NB4 (cell line): Measurements from ENCODE around the gene GNAI1.

ENCODE experiments used
- DNase-seq: peaks from one replicate; pipeline ENCODE4 v3.0.0; 2010; ENCODE audit warnings: low read depth
- H3K4me3 ChIP-seq: one replicate; pipeline ENCODE4 v1.5.1; 2011; ENCODE audit warnings: mild to moderate bottlenecking, low read depth, low read length, moderate library complexity
- CTCF ChIP-seq: IDR thresholded peaks from one replicate; pipeline ENCODE4 v1.5.1; 2012; ENCODE audit warnings: low read depth, low read length
- MAX ChIP-seq: IDR thresholded peaks from 2 replicates; pipeline ENCODE4 v1.6.1; 2011; ENCODE audit warnings: low read depth, low read length
- MYC ChIP-seq: IDR thresholded peaks from 2 replicates; pipeline ENCODE4 v1.6.1; 2011; ENCODE audit warnings: low read depth, low read length
- POLR2A ChIP-seq: IDR thresholded peaks from 2 replicates; pipeline ENCODE4 v1.6.1; 2011; ENCODE audit warnings: mild to moderate bottlenecking; ENCODE audit not compliant: insufficient read length; ENCODE audit errors: extremely low read depth

GNAI1 gene

DNA sequence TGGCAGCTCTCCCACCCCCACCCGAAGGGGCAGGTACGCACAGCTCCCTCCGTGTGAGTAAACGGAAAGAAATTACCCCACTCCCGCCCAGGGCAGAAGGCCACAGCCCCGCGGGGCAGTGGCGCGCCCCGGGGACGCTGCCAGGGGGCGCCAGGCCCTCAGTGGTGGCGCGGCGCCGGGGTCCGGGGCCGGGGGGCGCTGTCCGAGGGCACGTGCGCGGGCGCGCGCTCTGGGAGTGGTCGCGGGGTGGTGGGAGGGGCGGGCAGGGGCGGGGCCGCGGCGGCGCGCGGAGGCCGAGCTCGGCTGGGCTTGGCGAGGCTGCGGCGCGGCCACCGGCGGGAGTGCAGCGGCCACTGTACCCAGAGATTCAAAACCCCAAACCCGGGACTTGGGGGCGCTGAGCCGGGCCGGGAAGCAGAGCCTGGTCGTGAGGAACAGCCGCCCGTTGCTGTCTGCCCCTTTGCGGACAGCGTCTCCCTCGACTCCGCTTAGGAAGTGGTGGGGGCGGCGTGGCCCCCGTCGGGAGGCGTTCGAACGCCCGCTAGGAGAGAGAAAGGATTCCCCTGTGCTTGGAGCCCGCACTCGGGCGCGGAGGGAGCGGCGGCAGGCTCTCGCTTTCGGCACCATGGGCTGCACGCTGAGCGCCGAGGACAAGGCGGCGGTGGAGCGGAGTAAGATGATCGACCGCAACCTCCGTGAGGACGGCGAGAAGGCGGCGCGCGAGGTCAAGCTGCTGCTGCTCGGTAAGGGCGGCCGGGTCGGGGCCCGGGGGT is at the start of gene GNAI1:
TSS of gene GNAI1 (plus strand) at position 296 of the 773 bp plus-strand sequence. CDS start at position 626, 330 bp downstream.
- TF ChIP-seq MYC (no peak), MAX (no peak), CTCF (no peak), POLR2A (no peak)
- peak; percentile 50 for DNase-seq

GRCh38 chr7:80087051-80087770 is 47.4 kb upstream of the GNAI1 start:
- no peak overlapping the region for H3K4me3 ChIP-seq
- no peak for DNase-seq
- TF ChIP-seq CTCF (no peak), MAX (no peak), POLR2A (no peak), MYC (no peak)

More for the DNA sequence above, at the start of gene GNAI1:
- H3K4me3 ChIP-seq, result no peak within 1 kb of the TSS

DNA sequence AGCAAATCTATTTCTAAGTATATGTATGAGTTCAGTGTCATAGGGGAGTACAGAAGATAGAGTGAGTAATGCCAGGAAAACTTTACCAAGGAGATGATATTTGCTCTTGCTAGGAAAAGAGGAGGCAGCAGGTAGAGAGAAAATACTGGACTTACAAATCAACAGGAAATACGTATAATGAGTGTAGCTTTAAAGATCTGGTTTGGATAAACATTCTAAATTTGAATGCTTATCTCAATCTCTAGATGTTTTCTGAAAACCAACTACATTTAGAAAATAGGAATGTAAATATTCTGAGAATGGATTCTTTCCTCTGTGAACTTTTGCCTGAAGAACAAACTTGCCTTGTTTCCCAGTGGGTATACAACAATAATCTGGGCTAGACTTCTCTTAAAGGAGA is 46.9 kb upstream of the GNAI1 start:
- TF ChIP-seq MAX, result no peak
- no peak for TF ChIP-seq POLR2A
- TF ChIP-seq MYC, result no peak
- no peak for TF ChIP-seq CTCF
- no peak overlapping the region for H3K4me3 ChIP-seq
- no peak for DNase-seq

DNA sequence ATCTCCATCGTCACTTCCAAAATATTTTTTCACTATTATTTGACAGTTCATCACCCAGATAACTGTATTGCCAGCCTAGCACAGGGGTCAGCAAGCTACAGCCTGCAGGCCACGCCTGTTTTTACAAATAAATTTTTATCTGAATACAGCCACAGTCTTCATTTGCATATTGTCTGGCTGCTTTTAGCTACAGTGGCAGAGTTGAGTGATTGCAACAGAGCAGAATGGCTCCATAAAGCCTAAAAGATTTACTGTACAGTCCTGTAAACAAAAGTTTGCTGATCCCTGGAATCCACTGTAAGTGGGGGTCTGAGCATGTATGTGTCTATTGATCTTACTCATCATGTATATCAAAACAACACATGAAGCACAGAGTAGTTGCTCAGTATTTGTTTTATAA is 45.9 kb upstream of the GNAI1 start:
- H3K4me3 ChIP-seq, result no peak overlapping the region
- TF ChIP-seq POLR2A, result no peak

DNA sequence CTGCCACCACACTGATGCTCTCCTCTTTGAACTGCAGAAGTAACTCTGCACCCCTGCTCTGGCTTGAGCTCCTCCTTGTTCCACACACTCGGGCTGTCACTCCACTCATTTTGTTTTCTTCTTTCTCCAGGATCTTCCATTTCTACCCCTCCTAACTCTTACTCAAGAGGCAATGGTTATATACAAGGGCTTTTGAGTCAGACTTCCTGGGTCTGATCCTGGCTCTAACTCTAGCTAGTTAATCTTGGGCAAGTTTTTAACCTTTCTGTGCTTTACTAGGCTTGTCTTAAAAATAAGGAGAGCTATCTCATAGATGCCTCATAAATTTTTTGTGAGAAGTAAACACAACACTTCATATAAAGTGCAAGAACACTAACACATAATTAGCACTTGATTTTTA is 45.3 kb upstream of the GNAI1 start:
- no peak for TF ChIP-seq CTCF
- no peak for DNase-seq
- no peak overlapping the region for H3K4me3 ChIP-seq

More for the DNA sequence above, 45.9 kb upstream of the GNAI1 start:
- no peak for DNase-seq

GRCh38 chr7:80093349-80093748 is 41.3 kb upstream of the GNAI1 start:
- TF ChIP-seq POLR2A, result no peak
- TF ChIP-seq MAX, result no peak
- no peak for TF ChIP-seq CTCF
- TF ChIP-seq MYC, result no peak
- H3K4me3 ChIP-seq, result no peak overlapping the region
- DNase-seq, result no peak
